Right lobe of liver (tissue), 4 donors: ENCODE measurements around the gene PRKACB.

ENCODE experiments used
- POLR2A ChIP-seq: fragments of 450-650 bp; IDR thresholded peaks from one replicate; pipeline ENCODE4 v1.6.1; 2017; ENCODE audit warnings: antibody characterized with exemption, mild to moderate bottlenecking
- TF ChIP-seq, protein P1 (sequence below), 4 donors: fragments of 200-600 bp in 3 of 4; fragments of 450-650 bp in 1 of 4; IDR thresholded peaks; one replicate each; pipeline versions ENCODE4 v1.5.1 to v1.8.0; 2016 to 2022; ENCODE audit warnings: antibody characterized with exemption in 4 of 4, mild to moderate bottlenecking in 2 of 4
- donor health status: DM: no; HTN: no; CAD: no.
- donor health status: DM: no; HTN: no; CAD: no.
- donor health status: DM: no; HTN: yes; CAD: no.

DNA sequence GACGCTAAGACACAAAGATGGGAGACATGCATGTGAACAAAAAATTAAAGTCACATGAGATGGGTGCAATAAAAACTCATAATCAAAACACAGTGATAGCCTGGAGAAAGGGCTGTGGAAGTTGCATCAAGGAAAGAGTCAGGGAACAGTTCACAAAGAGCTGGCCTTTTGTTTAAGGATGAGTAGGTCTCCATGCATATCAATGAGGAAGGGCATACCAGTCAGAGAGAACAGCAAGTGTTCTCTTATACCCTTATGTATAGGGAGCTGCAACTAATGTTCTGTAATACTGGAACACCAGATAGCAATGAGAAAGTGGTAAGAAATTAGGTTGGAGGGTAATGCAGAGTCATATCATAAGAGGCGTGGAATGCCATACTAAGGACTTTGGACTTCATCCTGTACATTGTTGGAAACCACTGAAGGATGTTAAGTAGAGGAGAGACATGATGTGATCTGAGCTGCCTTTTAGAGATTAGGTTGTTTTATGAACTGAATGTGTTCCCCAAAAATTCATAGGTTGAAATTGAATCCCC lies 110.7 kb downstream of the PRKACB start:
- TF ChIP-seq, protein P1, sequence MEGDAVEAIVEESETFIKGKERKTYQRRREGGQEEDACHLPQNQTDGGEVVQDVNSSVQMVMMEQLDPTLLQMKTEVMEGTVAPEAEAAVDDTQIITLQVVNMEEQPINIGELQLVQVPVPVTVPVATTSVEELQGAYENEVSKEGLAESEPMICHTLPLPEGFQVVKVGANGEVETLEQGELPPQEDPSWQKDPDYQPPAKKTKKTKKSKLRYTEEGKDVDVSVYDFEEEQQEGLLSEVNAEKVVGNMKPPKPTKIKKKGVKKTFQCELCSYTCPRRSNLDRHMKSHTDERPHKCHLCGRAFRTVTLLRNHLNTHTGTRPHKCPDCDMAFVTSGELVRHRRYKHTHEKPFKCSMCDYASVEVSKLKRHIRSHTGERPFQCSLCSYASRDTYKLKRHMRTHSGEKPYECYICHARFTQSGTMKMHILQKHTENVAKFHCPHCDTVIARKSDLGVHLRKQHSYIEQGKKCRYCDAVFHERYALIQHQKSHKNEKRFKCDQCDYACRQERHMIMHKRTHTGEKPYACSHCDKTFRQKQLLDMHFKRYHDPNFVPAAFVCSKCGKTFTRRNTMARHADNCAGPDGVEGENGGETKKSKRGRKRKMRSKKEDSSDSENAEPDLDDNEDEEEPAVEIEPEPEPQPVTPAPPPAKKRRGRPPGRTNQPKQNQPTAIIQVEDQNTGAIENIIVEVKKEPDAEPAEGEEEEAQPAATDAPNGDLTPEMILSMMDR (IDR thresholded peaks at IDR 0.05), result no peak
- TF ChIP-seq POLR2A, result no peak
